ENCODE results near the gene NUCB1. TPM values are rescaled to one million over a fixed set of nuclear protein-coding genes. Genes with fewer than 3 reads are reported as not detected.

Gene NUCB1
- polyA plus RNA-seq, 3 donors, result 117 to 394 (median 178) TPM

DNA sequence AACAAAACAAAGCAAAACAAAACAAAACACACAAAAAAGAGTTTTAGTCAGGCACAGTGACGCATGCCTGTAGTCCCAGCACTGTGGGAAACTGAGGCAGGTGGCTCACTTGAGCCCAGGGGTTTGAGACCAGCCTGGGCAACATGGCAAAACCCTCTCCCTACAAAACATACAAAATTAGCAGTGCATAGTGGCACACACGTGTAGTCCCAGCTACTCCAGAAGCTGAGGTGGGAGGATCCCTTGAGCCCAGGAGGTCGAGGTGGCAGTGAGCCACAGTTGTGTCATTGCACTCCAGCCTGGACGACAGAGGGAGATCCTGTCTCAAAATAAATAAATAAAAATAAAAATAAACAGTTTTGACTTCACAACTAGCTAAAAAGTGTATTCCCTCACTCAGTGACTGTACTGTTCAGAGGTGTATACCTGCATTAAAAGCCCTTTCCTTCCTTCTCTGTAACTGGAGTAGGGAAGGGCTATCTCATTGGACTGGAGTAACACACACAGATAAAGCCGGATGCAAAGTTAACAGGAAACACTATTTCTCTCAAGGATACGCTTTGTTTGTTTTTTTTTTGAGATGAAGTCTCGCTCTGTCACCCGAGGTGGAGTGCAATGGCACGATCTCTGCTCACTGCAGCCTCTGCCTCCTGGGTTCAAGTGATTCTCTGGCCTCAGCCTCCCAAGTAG is 50.9 kb downstream of the NUCB1 start:
- 47 to 60% (median 53%) methylated on average over 9 of the region's 9 CpGs for WGBS, 3 donors

GRCh38 chr19:48953141-48953540 is 53.0 kb downstream of the NUCB1 start:
- WGBS, 3 donors, result 68 to 90% (median 77%) methylated on average over 4 of the region's 4 CpGs
- no peak overlapping the region for H3K27ac ChIP-seq (ENCODE audit: low read depth, low read length)

More for the DNA sequence above, 50.9 kb downstream of the NUCB1 start:
- H3K27ac ChIP-seq (ENCODE audit: low read depth, low read length), result no peak overlapping the region

GRCh38 chr19:48953990-48954594 is 54.0 kb downstream of the NUCB1 start:
- 45 to 64% (median 58%) methylated on average over 11 of the region's 11 CpGs for WGBS, 3 donors
- no peak overlapping the region for H3K27ac ChIP-seq (ENCODE audit: low read depth, low read length)

- no peak within 1 kb of the TSS for H3K27ac ChIP-seq (ENCODE audit: low read depth, low read length)
- WGBS, 3 donors, result 0% methylated on average over 48 to 71 of the region's 71 CpGs
Observed at GRCh38 chr19:48954595-48955307, 54.6 kb downstream of the NUCB1 start, which contains the start of gene BAX. Gene BAX (plus strand): TSS chr19:48954875. CDS start chr19:48954929, 54 bp downstream.

- WGBS, 3 donors, result 60 to 61% (median 61%) methylated on average over 16 of the region's 16 CpGs
- H3K27ac ChIP-seq (ENCODE audit: low read depth, low read length), result no peak overlapping the region
Observed at GRCh38 chr19:48955308-48955958, 55.3 kb downstream of the NUCB1 start.

DNA sequence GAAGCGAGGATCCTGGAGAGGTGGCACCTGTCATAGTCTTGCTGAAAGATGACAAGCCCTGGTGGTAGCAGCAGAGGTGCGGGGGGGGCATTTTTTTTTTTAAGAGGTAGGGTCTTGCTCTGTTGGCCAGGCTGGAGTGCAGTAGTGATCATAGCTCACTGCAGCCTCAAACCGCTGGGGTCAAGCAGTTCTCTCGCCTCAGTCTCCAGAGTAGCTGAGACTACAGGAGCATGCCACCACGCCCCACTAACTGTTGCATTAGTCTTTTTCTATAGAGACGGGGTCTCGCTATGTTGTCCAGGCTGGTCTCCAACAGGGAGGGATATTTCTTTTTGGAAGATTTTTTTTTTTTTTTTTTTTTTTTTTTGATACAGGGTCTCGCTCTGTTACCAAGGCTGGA is 57.9 kb downstream of the NUCB1 start:
- WGBS, 3 donors, result 95 to 97% (median 97%) methylated on average over 8 of the region's 8 CpGs
- no peak overlapping the region for H3K27ac ChIP-seq (ENCODE audit: low read depth, low read length)

DNA sequence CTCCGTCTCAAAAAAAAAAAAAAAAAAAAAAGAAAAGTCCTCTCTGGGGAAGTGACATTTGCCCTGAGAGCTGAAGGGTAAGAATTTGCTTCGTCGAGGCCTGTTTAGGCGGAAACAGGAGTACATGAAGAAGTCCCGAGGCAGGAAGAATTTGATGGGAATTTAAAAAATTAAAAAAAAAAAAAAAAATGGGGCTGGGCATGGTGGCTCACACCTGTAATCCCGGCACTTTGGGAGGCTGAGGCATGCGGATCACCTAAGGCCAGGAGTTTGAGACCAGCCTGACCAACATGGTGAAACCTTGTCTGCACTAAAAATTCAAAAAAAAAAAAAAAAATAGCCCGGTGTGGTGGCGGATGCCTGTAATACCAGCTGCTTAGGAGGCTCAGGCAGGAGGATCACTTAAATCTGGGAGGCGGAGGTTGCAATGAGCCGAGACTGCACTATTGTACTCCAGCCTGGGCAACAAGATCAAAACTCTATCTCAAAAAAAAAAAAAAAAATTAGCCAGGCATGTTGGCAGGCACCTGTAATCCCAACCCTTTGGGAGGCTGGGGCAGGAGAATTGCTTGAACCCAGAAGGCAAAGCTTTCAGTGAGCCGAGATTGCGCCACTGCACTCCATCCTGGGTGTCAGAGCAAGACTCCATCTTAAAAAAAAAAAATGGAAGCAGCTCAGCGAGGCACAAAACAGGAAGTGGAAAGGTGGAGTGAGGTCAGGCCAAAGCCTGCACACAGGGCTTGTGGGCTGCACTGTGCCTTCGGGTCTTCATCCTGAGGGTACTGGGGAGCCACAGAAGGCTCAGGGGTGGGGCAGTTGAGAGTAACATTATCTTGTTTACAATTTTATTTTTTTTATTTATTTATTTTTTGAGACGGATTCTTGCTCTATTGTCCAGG is 59.5 kb downstream of the NUCB1 start:
- H3K27ac ChIP-seq (ENCODE audit: low read depth, low read length), result no peak overlapping the region
- WGBS, 3 donors, result 71 to 86% (median 78%) methylated on average over 16 of the region's 16 CpGs

DNA sequence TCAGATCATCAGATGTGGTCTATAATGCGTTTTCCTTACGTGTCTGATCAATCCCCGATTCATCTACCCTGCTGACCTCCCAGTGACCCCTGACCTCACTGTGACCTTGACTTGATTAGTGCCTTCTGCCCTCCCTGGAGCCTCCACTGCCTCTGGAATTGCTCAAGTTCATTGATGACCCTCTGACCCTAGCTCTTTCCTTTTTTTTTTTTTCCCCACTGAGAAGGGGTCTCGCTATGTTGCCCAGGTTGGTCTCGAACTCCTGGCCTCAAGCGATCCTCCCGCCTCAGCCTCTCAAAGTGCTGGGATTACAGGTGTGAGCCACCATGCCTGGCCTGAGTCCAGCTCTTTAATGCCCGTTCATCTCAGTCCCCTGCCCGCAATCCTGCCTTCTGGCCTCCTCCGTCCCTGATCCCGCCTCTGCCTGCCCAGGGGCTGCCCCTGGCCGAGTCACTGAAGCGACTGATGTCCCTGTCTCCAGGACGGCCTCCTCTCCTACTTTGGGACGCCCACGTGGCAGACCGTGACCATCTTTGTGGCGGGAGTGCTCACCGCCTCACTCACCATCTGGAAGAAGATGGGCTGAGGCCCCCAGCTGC is 61.0 kb downstream of the NUCB1 start:
- no peak overlapping the region for H3K27ac ChIP-seq (ENCODE audit: low read depth, low read length)
- WGBS, 3 donors, result 85 to 89% (median 88%) methylated on average over 17 to 19 of the region's 19 CpGs

DNA sequence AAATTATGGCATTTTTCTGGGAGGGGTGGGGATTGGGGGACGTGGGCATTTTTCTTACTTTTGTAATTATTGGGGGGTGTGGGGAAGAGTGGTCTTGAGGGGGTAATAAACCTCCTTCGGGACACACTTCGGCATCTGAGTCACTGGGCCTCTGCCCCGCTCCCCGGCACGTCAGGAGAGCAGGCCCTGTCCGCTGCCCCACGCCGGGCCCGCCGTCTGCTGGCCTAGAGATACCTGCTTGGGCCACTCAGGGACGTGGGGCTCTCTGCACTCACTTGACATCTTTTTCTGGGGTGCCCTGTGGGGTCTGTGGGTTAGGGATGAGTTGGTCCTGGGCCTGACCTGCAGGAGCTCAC is 61.5 kb downstream of the NUCB1 start:
- no peak overlapping the region for H3K27ac ChIP-seq (ENCODE audit: low read depth, low read length)
- 83 to 89% (median 85%) methylated on average over 12 of the region's 12 CpGs for WGBS, 3 donors

DNA sequence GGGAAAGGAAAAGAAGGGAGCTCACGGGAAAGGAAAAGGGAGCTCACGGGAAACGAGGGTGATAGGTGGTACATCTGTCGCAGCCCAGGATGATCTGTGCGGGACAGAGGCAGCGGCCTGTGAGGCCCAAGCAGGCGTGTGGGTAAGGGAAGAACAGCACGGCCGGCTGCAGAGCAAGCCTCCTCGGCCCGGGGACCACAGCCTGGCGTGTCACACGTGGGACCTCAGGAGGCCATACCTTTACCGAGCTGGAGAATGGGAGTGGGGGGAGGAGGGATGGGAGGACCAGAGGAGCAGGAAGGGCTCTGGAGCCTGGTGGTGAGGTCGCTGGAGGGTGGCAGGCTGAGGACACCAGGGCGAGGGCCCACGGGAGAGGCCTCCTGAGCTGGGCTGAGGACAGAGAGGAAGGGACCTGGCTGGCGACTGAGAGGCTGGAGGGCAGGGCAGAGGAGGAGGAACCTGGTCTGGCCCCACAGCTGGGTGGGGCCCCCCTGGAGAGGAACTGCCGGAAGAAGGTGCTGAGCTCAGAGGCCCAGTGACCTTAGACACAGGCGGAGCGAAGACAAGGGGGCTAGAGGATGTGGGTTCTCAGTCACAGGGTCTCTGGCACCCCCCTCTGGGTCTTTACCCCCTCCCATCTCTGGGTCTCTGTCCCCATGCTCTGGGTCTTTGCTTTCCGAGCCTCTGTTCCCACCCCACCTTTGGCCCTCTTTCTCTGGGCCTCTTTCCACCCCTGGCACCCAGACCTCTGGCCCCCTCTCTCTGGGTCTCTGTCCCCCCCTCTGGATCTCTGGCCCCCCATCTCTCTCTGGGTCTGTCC is 62.1 kb downstream of the NUCB1 start:
- 44 to 49% (median 49%) methylated on average over 22 of the region's 22 CpGs for WGBS, 3 donors
- peak overlapping the region; percentile 48 for H3K27ac ChIP-seq (ENCODE audit: low read depth, low read length)

DNA sequence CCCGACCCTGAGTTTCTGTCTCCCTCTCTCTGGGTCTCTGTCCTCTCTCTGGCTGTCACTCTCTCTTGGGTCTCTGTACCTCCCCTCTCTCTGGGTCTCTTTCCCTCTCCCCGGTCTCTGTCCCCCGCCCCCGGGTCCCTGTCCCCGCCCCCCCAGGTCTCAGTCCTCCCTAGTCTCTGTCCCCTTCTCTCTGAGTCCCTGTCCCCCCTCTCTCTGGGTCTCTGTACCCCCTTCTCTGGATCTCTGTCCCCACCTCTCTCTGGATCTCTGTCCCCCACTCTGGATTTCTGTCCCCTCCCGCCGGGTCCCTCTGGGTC is 62.7 kb downstream of the NUCB1 start:
- 38 to 54% (median 45%) methylated on average over 4 to 7 of the region's 7 CpGs for WGBS, 3 donors
- peak overlapping the region; percentile 48 for H3K27ac ChIP-seq (ENCODE audit: low read depth, low read length)

GRCh38 chr19:48963371-48964204 is 63.5 kb downstream of the NUCB1 start:
- WGBS, 3 donors, result 10 to 13% (median 12%) methylated on average over 22 to 28 of the region's 28 CpGs

DNA sequence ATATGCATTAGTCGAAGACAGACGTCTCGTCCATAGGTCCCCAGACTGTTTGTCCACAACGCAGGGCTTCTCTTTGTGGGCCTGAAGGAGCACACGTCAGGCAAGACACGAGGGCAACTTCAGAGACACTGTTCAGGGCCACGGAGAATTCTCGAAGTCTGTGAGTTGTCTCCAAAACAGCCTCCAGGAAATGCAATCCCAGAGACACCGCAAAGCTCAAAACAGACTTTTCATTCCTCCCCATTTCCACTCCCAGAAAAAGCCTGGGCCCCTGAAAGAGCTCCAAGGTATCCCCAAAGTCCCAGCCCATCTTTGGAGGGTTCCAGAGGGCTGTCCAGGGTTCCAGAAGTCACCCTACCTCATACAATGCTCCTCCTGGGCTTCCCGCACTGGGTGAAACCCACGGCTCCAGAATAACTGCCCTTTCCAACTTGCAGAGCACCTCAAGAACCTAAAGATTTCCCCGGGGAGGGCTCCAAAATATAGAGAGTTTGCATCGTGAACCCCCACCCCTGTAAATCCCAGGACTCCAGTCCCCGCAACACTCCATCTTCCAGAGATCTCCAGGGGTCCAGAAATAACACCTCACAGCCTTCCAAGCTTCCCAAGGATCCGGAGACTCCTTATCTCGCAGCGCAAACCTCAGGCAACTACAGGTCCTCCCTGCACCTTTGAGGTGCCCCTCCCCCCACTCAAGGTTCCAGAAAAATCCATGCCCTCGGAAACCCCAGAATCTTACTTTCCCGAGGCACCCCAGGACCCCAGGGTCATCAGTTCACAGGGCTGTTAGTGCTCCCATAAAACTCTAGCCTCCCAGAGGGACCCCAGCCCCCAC is 64.3 kb downstream of the NUCB1 start:
- 19 to 29% (median 20%) methylated on average over 19 of the region's 19 CpGs for WGBS, 3 donors
- H3K27ac ChIP-seq (ENCODE audit: low read depth, low read length), result peak overlapping the region; percentile 13

More at GRCh38 chr19:48963371-48964204, 63.5 kb downstream of the NUCB1 start:
- peak overlapping the region; percentile 4 for H3K27ac ChIP-seq (ENCODE audit: low read depth, low read length)

GRCh38 chr19:48965040-48965805 is 65.1 kb downstream of the NUCB1 start, which contains the start of gene FTL:
Gene FTL (plus strand): TSS chr19:48965309. CDS start chr19:48965508, 199 bp downstream.
- 0 to 1% (median 0%) methylated on average over 50 to 52 of the region's 52 CpGs for WGBS, 3 donors
- H3K27ac ChIP-seq (ENCODE audit: low read depth, low read length), result peak within 1 kb of the TSS; percentile 51

Data from adipose tissue (tissue), 3 donors.